ENCODE data around the gene RCBTB1.

RCBTB1 gene

DNA sequence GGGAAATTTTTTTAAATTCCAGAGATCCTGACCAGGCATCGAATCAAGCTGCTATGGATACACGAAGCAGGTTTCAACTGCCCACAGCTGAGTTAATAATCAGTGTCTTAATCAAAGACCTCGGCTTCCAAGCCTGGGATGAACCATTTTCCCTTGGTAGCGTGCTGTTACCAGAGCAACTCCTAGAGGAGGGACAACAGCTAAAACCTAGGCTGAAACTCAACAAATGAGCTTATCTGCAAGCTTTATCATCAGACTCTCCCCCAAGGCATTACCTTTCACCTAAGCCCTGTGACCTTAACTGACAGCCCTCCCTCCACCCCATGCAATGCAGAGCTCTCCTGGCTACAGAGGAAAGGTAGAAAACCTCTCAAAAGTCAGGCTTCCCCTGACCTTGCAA, 39.7 kb downstream of the RCBTB1 start:
- no peak overlapping the region for H3K4me3 ChIP-seq (ENCODE audit: low read depth, low read length)
- peaks cover 10% of the 10 kb centered on the region for H3K36me3 ChIP-seq
- peak; percentile 50 for DNase-seq
- TF ChIP-seq, protein P1, sequence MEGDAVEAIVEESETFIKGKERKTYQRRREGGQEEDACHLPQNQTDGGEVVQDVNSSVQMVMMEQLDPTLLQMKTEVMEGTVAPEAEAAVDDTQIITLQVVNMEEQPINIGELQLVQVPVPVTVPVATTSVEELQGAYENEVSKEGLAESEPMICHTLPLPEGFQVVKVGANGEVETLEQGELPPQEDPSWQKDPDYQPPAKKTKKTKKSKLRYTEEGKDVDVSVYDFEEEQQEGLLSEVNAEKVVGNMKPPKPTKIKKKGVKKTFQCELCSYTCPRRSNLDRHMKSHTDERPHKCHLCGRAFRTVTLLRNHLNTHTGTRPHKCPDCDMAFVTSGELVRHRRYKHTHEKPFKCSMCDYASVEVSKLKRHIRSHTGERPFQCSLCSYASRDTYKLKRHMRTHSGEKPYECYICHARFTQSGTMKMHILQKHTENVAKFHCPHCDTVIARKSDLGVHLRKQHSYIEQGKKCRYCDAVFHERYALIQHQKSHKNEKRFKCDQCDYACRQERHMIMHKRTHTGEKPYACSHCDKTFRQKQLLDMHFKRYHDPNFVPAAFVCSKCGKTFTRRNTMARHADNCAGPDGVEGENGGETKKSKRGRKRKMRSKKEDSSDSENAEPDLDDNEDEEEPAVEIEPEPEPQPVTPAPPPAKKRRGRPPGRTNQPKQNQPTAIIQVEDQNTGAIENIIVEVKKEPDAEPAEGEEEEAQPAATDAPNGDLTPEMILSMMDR (IDR thresholded peaks at IDR 0.05; ENCODE audit: low read depth, low read length) = no peak
- no peaks in the 10 kb centered on the region for H3K27me3 ChIP-seq (ENCODE audit: insufficient read depth, low read depth, severe bottlenecking)
- H3K9me3 ChIP-seq (ENCODE audit: severe bottlenecking) = no peaks in the 10 kb centered on the region
- peak overlapping the region; percentile 72 for H3K27ac ChIP-seq

DNA sequence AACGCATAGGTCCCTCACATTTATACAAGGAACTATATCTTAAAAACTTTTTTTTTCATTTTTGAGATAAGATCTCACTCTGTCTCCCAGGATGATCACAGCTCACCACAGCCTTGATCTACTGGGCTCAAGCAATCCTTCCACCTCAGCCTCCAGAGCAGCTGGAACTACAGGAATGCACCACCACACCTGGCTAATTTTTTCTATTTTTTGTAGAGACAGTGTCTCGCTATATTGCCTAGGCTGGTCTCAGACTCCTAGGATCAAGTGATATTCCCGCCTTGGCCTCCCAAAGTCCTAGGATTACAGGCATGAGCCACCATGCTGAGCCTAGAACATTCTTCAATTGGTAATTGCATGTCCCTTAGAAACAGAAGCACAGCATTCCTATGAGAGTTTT, 41.7 kb downstream of the RCBTB1 start:
- DNase-seq = no peak
- Histone ChIP-seq H3K36me3 (peaks cover 19% of the 10 kb centered on the region), H3K9me3 (ENCODE audit: severe bottlenecking) (no peaks in the 10 kb centered on the region), H3K27me3 (ENCODE audit: insufficient read depth, low read depth, severe bottlenecking) (no peaks in the 10 kb centered on the region), H3K27ac (no peak overlapping the region), H3K4me3 (ENCODE audit: low read depth, low read length) (no peak overlapping the region)
- TF ChIP-seq, protein P1 (IDR thresholded peaks at IDR 0.05; ENCODE audit: low read depth, low read length) = no peak

DNA sequence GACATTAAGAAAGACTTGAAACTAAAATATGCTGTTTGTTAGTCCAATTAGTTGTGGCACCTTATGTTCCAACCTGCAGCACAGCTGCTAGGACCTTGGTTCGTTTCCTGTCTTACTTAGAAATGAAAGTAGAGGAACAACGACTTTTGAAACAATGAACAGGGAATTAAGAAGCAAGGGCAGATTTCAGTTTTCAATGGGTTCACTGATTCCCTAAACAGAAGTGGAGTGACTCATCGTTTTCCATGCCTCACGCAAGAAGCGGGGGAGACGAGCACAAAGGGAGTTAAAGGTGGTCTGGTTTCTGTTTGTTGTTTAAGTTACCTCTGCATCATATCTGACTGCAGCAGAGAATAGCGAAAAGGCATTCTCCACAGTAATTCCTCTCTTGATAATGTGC, 44.8 kb downstream of the RCBTB1 start:
- Histone ChIP-seq H3K27me3 (ENCODE audit: insufficient read depth, low read depth, severe bottlenecking) (no peaks in the 10 kb centered on the region), H3K36me3 (peaks cover 19% of the 10 kb centered on the region), H3K4me3 (ENCODE audit: low read depth, low read length) (no peak overlapping the region), H3K9me3 (ENCODE audit: severe bottlenecking) (no peaks in the 10 kb centered on the region), H3K27ac (no peak overlapping the region)
- TF ChIP-seq, protein P1 (IDR thresholded peaks at IDR 0.05; ENCODE audit: low read depth, low read length) = no peak
- no peak for DNase-seq

DNA sequence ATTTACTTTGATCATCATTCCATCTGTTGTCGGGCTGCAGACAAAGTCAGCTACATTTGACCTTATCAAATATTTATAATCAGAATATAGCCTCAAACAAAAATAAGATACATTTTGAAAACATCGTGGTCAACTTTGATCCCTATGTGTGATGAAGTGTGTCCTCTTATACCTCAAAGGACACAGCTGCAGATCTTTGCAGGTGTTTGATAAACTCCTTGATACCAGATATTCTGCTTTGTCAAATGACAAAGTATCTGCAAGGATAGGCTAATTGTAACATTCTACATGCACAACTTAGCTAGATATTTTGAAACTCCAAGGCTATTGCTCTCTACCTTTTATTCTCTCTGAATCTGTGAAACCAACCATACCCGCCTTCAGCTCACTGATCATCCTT, 45.6 kb downstream of the RCBTB1 start:
- TF ChIP-seq, protein P1 (IDR thresholded peaks at IDR 0.05; ENCODE audit: low read depth, low read length) = no peak
- Histone ChIP-seq H3K36me3 (peaks cover 19% of the 10 kb centered on the region), H3K27me3 (ENCODE audit: insufficient read depth, low read depth, severe bottlenecking) (no peaks in the 10 kb centered on the region), H3K27ac (no peak overlapping the region), H3K9me3 (ENCODE audit: severe bottlenecking) (no peaks in the 10 kb centered on the region), H3K4me3 (ENCODE audit: low read depth, low read length) (no peak overlapping the region)
- no peak for DNase-seq

DNA sequence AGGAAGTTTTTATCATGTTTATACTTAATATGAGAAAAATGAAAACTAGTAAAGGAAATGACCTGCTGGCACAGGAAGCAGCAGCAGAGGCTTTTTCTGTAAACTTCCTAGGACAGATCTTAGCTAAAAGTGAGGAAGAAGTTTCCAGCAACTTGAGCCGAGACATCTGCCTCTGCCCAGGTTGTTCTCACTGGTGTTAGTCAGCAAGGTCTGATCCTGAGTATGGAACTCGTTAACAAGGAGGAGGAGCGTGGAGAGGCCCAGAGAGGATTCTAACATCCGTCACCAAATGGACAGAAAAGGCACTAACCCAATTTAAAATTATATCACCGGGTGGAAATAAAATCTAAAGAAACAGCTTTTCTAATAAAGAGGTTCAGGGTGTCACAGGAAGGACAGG, 46.0 kb downstream of the RCBTB1 start:
- TF ChIP-seq, protein P1 (IDR thresholded peaks at IDR 0.05; ENCODE audit: low read depth, low read length) = no peak
- DNase-seq = no peak
- H3K9me3 ChIP-seq (ENCODE audit: severe bottlenecking) = no peaks in the 10 kb centered on the region
- H3K27ac ChIP-seq = no peak overlapping the region
- no peak overlapping the region for H3K4me3 ChIP-seq (ENCODE audit: low read depth, low read length)
- no peaks in the 10 kb centered on the region for H3K27me3 ChIP-seq (ENCODE audit: insufficient read depth, low read depth, severe bottlenecking)
- H3K36me3 ChIP-seq = peaks cover 19% of the 10 kb centered on the region

DNA sequence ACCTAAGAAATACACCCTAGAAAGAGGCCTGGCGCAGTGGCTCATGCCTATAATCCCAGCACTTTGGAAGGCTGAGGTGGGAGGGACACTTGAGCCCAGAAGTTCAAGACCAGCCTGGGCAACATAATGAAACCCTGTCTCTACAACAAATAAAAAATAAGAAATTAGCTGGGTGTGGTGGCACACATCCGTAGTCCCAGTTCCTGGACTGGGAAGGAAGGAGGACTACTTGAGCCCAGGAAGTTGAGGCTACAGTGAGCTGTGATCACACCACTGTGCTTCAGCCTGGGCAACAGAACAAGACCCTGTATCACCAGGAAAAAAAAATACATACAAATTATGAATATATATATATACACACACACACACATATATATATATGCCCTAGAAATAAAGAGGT, 47.0 kb downstream of the RCBTB1 start:
- Histone ChIP-seq H3K27ac (no peak overlapping the region), H3K9me3 (ENCODE audit: severe bottlenecking) (no peaks in the 10 kb centered on the region), H3K27me3 (ENCODE audit: insufficient read depth, low read depth, severe bottlenecking) (no peaks in the 10 kb centered on the region), H3K36me3 (peaks cover 19% of the 10 kb centered on the region), H3K4me3 (ENCODE audit: low read depth, low read length) (no peak overlapping the region)
- TF ChIP-seq, protein P1 (IDR thresholded peaks at IDR 0.05; ENCODE audit: low read depth, low read length) = no peak
- DNase-seq = no peak

All from WERI-Rb-1 (cell line).